Measurements from ENCODE around the gene LYPLA2.

GRCh38 chr1:23796466-23797271 is 5.7 kb downstream of the LYPLA2 start:
- TF ChIP-seq, protein P1, sequence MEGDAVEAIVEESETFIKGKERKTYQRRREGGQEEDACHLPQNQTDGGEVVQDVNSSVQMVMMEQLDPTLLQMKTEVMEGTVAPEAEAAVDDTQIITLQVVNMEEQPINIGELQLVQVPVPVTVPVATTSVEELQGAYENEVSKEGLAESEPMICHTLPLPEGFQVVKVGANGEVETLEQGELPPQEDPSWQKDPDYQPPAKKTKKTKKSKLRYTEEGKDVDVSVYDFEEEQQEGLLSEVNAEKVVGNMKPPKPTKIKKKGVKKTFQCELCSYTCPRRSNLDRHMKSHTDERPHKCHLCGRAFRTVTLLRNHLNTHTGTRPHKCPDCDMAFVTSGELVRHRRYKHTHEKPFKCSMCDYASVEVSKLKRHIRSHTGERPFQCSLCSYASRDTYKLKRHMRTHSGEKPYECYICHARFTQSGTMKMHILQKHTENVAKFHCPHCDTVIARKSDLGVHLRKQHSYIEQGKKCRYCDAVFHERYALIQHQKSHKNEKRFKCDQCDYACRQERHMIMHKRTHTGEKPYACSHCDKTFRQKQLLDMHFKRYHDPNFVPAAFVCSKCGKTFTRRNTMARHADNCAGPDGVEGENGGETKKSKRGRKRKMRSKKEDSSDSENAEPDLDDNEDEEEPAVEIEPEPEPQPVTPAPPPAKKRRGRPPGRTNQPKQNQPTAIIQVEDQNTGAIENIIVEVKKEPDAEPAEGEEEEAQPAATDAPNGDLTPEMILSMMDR (IDR thresholded peaks at IDR 0.05): no peak
- no peak for TF ChIP-seq POLR2A (IDR thresholded peaks at IDR 0.05)
